Activated T-helper 2 cell treated with anti-CD3 and anti-CD28 coated beads, Interferon-gamma antibody, Interleukin-2, Interleukin-4, amounts not matched to agents 10 μg/mL and 5 μg/mL and 100 μg/mL, durations not matched to agents 14 hours and 24 hours and 36 hours (primary cell): ENCODE results near the gene GPSM1. TPM values are rescaled to one million over a fixed set of nuclear protein-coding genes. Genes with fewer than 3 reads are reported as not detected.

Experiments used
- total RNA-seq: library from RNA; stranded (reverse); gene quantifications from 2 replicates; pipeline ENCODE4 v1.2.3, GENCODE V29; 2022

Gene GPSM1
- total RNA-seq, 1 donor from 2014 or later, result 25.8 TPM

Other genes with a start within 250 kb of the GPSM1 start
- gene NACC2, start 232.2 kb upstream of the GPSM1 start, total RNA-seq, result 5.4 and 5.5 TPM in 2 replicates
- gene TMEM250, start 208.7 kb upstream of the GPSM1 start, total RNA-seq, result 43.1 and 43.5 TPM in 2 replicates
- gene LHX3, start 122.4 kb upstream of the GPSM1 start, total RNA-seq, result not detected in 2 replicates
- 24.9 and 25.4 TPM in 2 replicates for gene QSOX2, start 81.7 kb upstream of the GPSM1 start, total RNA-seq
- 0.02 TPM in 1 of 2 replicates, not detected in the other for gene CCDC187, start 23.4 kb upstream of the GPSM1 start, total RNA-seq
- gene DNLZ, start 36.2 kb downstream of the GPSM1 start, total RNA-seq, result 25.4 and 31.0 TPM in 2 replicates
- 16.2 and 17.6 TPM in 2 replicates for gene CARD9, start 46.1 kb downstream of the GPSM1 start, total RNA-seq
- 22.7 and 22.9 TPM in 2 replicates for gene SNAPC4, start 72.6 kb downstream of the GPSM1 start, total RNA-seq
- gene ENTR1, start 83.1 kb downstream of the GPSM1 start, total RNA-seq, result 66.4 and 75.6 TPM in 2 replicates
- gene PMPCA, start 83.1 kb downstream of the GPSM1 start, total RNA-seq, result 111 TPM in 2 replicates
- gene INPP5E, start 112.3 kb downstream of the GPSM1 start, total RNA-seq, result 20.8 and 21.8 TPM in 2 replicates
- gene SEC16A, start 155.5 kb downstream of the GPSM1 start, total RNA-seq, result 74.5 and 77.5 TPM in 2 replicates
- gene NOTCH1, start 218.5 kb downstream of the GPSM1 start, total RNA-seq, result 81.3 and 83.8 TPM in 2 replicates